HL-60 (cell line): ENCODE data around the gene RELCH.

ENCODE experiments used
- DNase-seq, 2 experiments: peaks; one replicate each; pipeline ENCODE4 v3.0.0-alpha.2; 2010 to 2020; ENCODE audit warnings: low read depth in 1 of 2, low spot score in 1 of 2
- H3K27ac ChIP-seq: fragments of 250-450 bp; sonication (Bioruptor Pico); replicated peaks from 2 replicates; pipeline ENCODE4 v1.5.1; 2020; ENCODE audit warnings: mild to moderate bottlenecking, moderate library complexity
- H3K27me3 ChIP-seq: fragments of 250-450 bp; sonication (Bioruptor Pico); 2 replicates; pipeline ENCODE4 v1.5.1; 2021; ENCODE audit warnings: mild to moderate bottlenecking, moderate library complexity; ENCODE audit not compliant: insufficient read depth, poor library complexity, severe bottlenecking
- H3K4me3 ChIP-seq: replicated peaks from 2 replicates; pipeline ENCODE4 v1.5.1; 2011; ENCODE audit warnings: mild to moderate bottlenecking, control low read depth, low read length; ENCODE audit not compliant: insufficient read depth
- CTCF ChIP-seq: IDR thresholded peaks from one replicate; pipeline ENCODE4 v1.5.1; 2011; ENCODE audit warnings: low read length, control low read depth, inconsistent platforms; ENCODE audit not compliant: insufficient read depth
- GABPA ChIP-seq: IDR thresholded peaks from 2 replicates; pipeline ENCODE4 v1.6.1; 2012; ENCODE audit warnings: low read depth
- POLR2AphosphoS5 ChIP-seq: IDR thresholded peaks from 2 replicates; pipeline ENCODE4 v1.6.1; 2012; ENCODE audit warnings: low read depth
- REST ChIP-seq: IDR thresholded peaks from 2 replicates; pipeline ENCODE4 v1.6.1; 2012; ENCODE audit warnings: low read depth; ENCODE audit not compliant: insufficient replicate concordance
- SPI1 ChIP-seq: IDR thresholded peaks from 2 replicates; pipeline ENCODE4 v1.6.1; 2012; ENCODE audit warnings: low read depth, mild to moderate bottlenecking, borderline replicate concordance

RELCH gene

GRCh38 chr18:62321201-62321600 is 134.1 kb downstream of the RELCH start:
- Histone ChIP-seq H3K27me3 (peaks cover 6% of the 10 kb centered on the region), H3K4me3 (no peak overlapping the region), H3K27ac (no peak overlapping the region)
- TF ChIP-seq CTCF (no peak), SPI1 (no peak), REST (no peak), GABPA (no peak), POLR2AphosphoS5 (no peak)
- DNase-seq = no peak

GRCh38 chr18:62323483-62324180 is 136.6 kb downstream of the RELCH start:
- peaks cover 23% of the 10 kb centered on the region for H3K27me3 ChIP-seq
- DNase-seq = no peak
- H3K4me3 ChIP-seq = no peak overlapping the region
- no peak for TF ChIP-seq POLR2AphosphoS5
- TF ChIP-seq SPI1 = 0 out of 2 replicates have a peak, but pooled peaks have one; percentile 28
- H3K27ac ChIP-seq = no peak overlapping the region

- Histone ChIP-seq H3K27ac (no peak overlapping the region), H3K4me3 (peak overlapping the region; percentile 68), H3K27me3 (peaks cover 23% of the 10 kb centered on the region)
- no peak; the same call in 1 of the 2 replicates for TF ChIP-seq SPI1
- TF ChIP-seq POLR2AphosphoS5 = no peak
- no peak for TF ChIP-seq REST
- no peak for TF ChIP-seq GABPA
- TF ChIP-seq CTCF = no peak
- DNase-seq = peak in 1 of 2 experiments; percentile 75
Measured at GRCh38 chr18:62324181-62324828, 137.2 kb downstream of the RELCH start.

- peak; percentile 36 to 46 for DNase-seq
- H3K4me3 ChIP-seq = peak within 1 kb of the TSS; percentile 68
- H3K27ac ChIP-seq = no peak within 1 kb of the TSS
- H3K27me3 ChIP-seq = peaks cover 23% of the 10 kb centered on the region
- TF ChIP-seq CTCF (peak; percentile 3), POLR2AphosphoS5 (no peak), GABPA (no peak)
Measured at GRCh38 chr18:62324917-62325805, 138.1 kb downstream of the RELCH start, which contains the start of gene TNFRSF11A. Gene TNFRSF11A, plus strand, starts transcription at chr18:62325310. Its CDS starts 43 bp downstream, at chr18:62325353.
